ENCODE data around the gene PDGFC.

Gene PDGFC

GRCh38 chr4:156803056-156803455, 168.5 kb downstream of the PDGFC start:
- no peak for TF ChIP-seq CTCF (IDR thresholded peaks at IDR 0.05)

GRCh38 chr4:156800463-156800862, 171.1 kb downstream of the PDGFC start:
- no peak for TF ChIP-seq CTCF (IDR thresholded peaks at IDR 0.05)

DNA sequence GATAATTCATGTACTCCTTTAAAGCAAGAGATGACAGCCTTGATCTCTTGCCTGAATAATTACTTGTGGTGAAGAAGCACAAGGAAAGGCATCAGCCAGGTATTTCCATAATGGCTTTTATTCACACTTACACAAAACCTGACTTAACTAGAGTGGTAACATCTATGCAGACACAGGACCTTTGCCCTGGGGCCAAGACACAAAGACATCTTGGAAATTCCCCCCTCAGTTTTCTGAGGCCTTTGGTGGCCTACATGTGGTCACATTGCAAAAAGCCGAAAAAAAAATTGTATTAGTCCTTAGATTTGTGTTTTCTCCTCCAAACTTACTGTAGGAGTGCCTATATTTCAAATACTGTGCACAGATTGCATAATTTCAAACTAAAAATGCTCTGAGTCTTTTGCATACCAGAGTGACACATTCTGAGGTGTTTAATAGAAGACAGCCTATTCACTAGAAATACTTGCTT, 172.4 kb downstream of the PDGFC start:
- TF ChIP-seq CTCF (IDR thresholded peaks at IDR 0.05), result no peak

DNA sequence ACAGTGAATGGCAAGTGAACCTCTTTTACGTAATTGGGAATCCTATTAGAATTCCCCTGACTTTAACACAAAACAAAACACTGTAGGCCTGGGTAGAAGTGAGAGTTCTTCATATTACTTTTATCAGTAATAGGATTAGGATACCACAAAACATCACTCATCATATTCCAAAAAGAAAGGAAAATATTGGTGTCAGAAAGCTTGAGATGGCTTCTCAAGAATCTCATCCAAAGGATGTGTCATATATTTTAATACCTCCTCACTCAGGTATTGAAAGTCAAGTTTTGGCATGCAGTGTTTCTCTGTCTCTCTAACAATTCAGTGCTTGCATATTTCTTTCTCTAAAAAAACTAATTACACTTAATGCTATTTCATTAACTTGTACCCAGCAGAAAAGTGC, 173.2 kb downstream of the PDGFC start:
- TF ChIP-seq CTCF (IDR thresholded peaks at IDR 0.05), result no peak

DNA sequence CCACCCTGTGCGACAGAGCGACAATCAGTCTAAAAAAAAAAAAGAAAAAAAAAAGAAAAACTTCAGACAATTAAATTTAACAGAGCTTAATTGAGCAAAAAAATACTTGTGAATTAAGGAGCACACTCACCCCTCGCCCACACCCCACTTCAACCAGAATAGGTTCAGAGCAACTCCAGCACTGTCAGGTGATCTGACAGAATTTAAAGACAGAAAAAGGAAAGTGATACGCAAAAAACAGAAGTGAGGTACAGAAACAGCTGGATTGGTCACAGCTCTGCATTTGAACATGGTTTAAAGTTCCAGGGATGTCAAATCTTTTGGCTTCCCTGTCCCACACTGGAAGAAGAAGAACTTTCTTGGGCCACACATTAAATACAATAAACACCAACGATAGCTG, 174.4 kb downstream of the PDGFC start:
- TF ChIP-seq CTCF (IDR thresholded peaks at IDR 0.05), result no peak

GRCh38 chr4:156795727-156796126, 175.9 kb downstream of the PDGFC start:
- TF ChIP-seq CTCF (IDR thresholded peaks at IDR 0.05), result no peak

GRCh38 chr4:156794863-156795262, 176.7 kb downstream of the PDGFC start:
- no peak for TF ChIP-seq CTCF (IDR thresholded peaks at IDR 0.05)

DNA sequence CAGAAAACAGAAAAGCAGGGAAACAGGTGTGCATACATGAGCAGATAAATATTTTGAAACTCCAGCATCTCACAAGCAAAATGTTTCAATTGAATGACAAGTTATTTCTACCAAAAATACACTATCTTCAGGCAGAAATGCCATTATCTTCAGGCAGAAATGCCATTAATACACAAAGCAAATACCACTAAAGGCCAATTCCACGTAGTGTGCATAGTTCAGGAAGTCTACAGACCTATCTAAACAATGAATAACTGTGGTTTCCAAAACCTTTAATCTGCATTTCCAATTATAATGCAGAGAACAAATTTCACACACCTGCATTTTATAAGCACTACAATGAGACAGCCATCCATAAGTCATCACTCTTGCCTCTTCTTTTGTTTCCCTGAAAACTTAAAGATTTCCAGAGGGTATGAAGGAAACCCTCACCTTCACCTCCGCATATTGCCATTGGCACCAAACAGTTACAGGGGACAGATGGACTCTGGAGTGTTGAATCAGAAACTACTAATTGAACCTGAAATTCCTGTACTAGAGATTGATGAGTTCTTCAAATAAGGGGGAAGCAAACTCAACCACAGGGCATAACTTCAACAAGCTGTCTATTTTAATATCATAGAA, 179.0 kb downstream of the PDGFC start:
- TF ChIP-seq CTCF (IDR thresholded peaks at IDR 0.05), result no peak

All from LNCAP (cell line).